NCI-H146 (cell line): ENCODE results near the gene IGSF23.
"Not testable (repeated sequence)": the region's sequence is repeated elsewhere in the genome, so short reads cannot be mapped to it uniquely, and the experiment has no call there.

ENCODE experiments used
- DNase-seq: peaks from one replicate; lab custom pipeline; 2025; lab: John Stamatoyannopoulos, UW

Gene IGSF23

GRCh38 chr19:44666852-44667556 is 53.6 kb downstream of the IGSF23 start:
- no peak for DNase-seq

GRCh38 chr19:44668985-44669764 is 55.8 kb downstream of the IGSF23 start:
- DNase-seq = no peak

GRCh38 chr19:44670027-44670426 is 56.7 kb downstream of the IGSF23 start:
- not testable (repeated sequence) for DNase-seq

- DNase-seq = no peak
Observed at GRCh38 chr19:44671400-44671799, 58.0 kb downstream of the IGSF23 start, which contains the start of gene CEACAM19. Gene CEACAM19, plus strand, starts transcription at chr19:44671482. Its CDS starts 450 bp downstream, at chr19:44671932.

- no peak for DNase-seq
Observed at GRCh38 chr19:44672226-44672625, 58.9 kb downstream of the IGSF23 start.

- DNase-seq = no peak
Observed at GRCh38 chr19:44673510-44673909, 60.1 kb downstream of the IGSF23 start.

- DNase-seq = no peak
Observed at GRCh38 chr19:44675521-44675920, 62.2 kb downstream of the IGSF23 start.

GRCh38 chr19:44677019-44677811 is 63.9 kb downstream of the IGSF23 start:
- peak; percentile 32 for DNase-seq

GRCh38 chr19:44680536-44680935 is 67.2 kb downstream of the IGSF23 start:
- DNase-seq = no peak

GRCh38 chr19:44681992-44682790 is 68.8 kb downstream of the IGSF23 start:
- DNase-seq = no peak

GRCh38 chr19:44682807-44683206 is 69.4 kb downstream of the IGSF23 start:
- no peak for DNase-seq

GRCh38 chr19:44683434-44684210 is 70.3 kb downstream of the IGSF23 start:
- DNase-seq = no peak

GRCh38 chr19:44684396-44684795 is 71.0 kb downstream of the IGSF23 start:
- DNase-seq = not testable (repeated sequence)

GRCh38 chr19:44684892-44685863 is 71.8 kb downstream of the IGSF23 start:
- no peak for DNase-seq

- no peak for DNase-seq
Observed at GRCh38 chr19:44685877-44686276, 72.5 kb downstream of the IGSF23 start.
